SH-SY5Y (cell line): ENCODE results near the gene CACNG8.

Experiments
- GATA2 ChIP-seq: IDR thresholded peaks from 2 replicates; pipeline ENCODE4 v1.6.1; 2011; ENCODE audit warnings: mild to moderate bottlenecking, low read depth, low read length
- GATA3 ChIP-seq: IDR thresholded peaks from 2 replicates; pipeline ENCODE4 v1.6.1; 2011; ENCODE audit warnings: low read depth, mild to moderate bottlenecking, low read length, moderate library complexity

DNA sequence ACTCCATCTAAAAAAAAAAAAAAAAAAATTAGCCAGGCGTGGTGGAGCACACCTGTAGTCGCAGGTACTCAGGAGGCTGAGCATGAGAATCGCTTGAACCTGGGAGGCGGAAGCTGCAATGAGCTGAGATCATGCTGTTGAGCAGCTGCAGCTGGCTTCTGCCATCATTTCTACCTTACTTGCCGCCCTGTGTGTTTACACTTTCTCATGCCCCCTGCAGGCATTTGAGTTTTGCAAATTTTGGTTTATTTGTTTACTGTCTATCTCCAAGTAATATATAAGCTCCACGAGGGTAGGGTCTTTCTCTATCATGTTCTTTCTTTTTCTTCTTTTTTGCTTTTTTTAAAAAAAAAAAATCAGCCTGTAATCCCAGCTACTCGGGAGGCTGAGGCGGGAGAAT lies 46.7 kb downstream of the CACNG8 start:
- TF ChIP-seq GATA2 = no peak
- TF ChIP-seq GATA3 = no peak
